Panc1 (cell line): ENCODE results near the gene TMEM238L. TPM values are rescaled to one million over a fixed set of nuclear protein-coding genes. Genes with fewer than 3 reads are reported as not detected.

Source experiments
- ATAC-seq: fragments of 200-7000 bp; cut with Tn5 transposase; 2 replicates; pipeline ENCODE4 v1.9.1; 2020; ENCODE audit warnings: mild to moderate bottlenecking, moderate library complexity
- BruUV-seq: library from RNA; stranded (reverse); fragments of 400-500 nt; replicated peaks from 2 replicates; lab custom pipeline; 2021; lab: Mats Ljungman, UMichigan
- CTCF ChIA-PET: fragments of 300-600 bp; sonication (Branson Sonifier 250); formaldehyde crosslinking; loops from one replicate; lab custom pipeline; 2022; ENCODE audit warnings: antibody characterized with exemption; lab: Charles Lee
- POLR2A ChIA-PET: fragments of 300-600 bp; sonication (Branson Sonifier 250); formaldehyde crosslinking; loops from one replicate; lab custom pipeline; 2022; ENCODE audit warnings: antibody characterized with exemption; lab: Charles Lee
- DNase-seq: peaks from one replicate; pipeline ENCODE4 v3.0.0-alpha.2; 2010; ENCODE audit warnings: low read depth, low spot score
- H3K27ac ChIP-seq: 2 replicates; pipeline ENCODE4 v1.5.1; 2011; ENCODE audit warnings: mild to moderate bottlenecking, low read length, inconsistent platforms
- H3K27me3 ChIP-seq: fragments of 200-500 bp; sonication (Bioruptor generic); 2 replicates; pipeline ENCODE4 v1.6.0; 2014; ENCODE audit warnings: low read length, inconsistent platforms; ENCODE audit not compliant: control insufficient read depth, insufficient read depth
- H3K36me3 ChIP-seq: fragments of 200-500 bp; sonication (Bioruptor generic); 2 replicates; pipeline ENCODE4 v1.5.1; 2014; ENCODE audit warnings: inconsistent platforms, mild to moderate bottlenecking, low read length, moderate library complexity; ENCODE audit not compliant: control insufficient read depth, insufficient read depth
- H3K4me1 ChIP-seq: 2 replicates; pipeline ENCODE4 v1.5.1; 2011; ENCODE audit warnings: inconsistent platforms, mild to moderate bottlenecking, low read length, moderate library complexity; ENCODE audit not compliant: control insufficient read depth, insufficient read depth
- H3K4me3 ChIP-seq, 2 experiments: 2 replicates each; pipeline ENCODE4 v1.5.1; 2011 to 2012; ENCODE audit warnings: low read depth in 2 of 2, low read length in 2 of 2, mild to moderate bottlenecking in 2 of 2, inconsistent platforms in 1 of 2, moderate library complexity in 1 of 2
- H3K9me3 ChIP-seq: fragments of 200-500 bp; sonication (Bioruptor generic); 2 replicates; pipeline ENCODE4 v1.5.1; 2014; ENCODE audit warnings: low read depth, mild to moderate bottlenecking, inconsistent platforms, low read length, moderate library complexity; ENCODE audit not compliant: control insufficient read depth, insufficient read depth
- POLR2AphosphoS5 ChIP-seq: IDR thresholded peaks from 2 replicates; pipeline ENCODE4 v1.6.1; 2012; ENCODE audit warnings: mild to moderate bottlenecking, low read depth, low read length, moderate library complexity
- REST ChIP-seq, 2 experiments: IDR thresholded peaks; 2 replicates each; pipeline ENCODE4 v1.6.1; 2011 to 2012; ENCODE audit warnings: low read depth in 2 of 2, control low read depth in 1 of 2, low read length in 1 of 2, mild to moderate bottlenecking in 1 of 2, moderate library complexity in 1 of 2; ENCODE audit not compliant: insufficient read depth in 1 of 2
- SIN3A ChIP-seq: IDR thresholded peaks from 2 replicates; pipeline ENCODE4 v1.6.1; 2012; ENCODE audit warnings: low read depth, mild to moderate bottlenecking, low read length, moderate library complexity, borderline replicate concordance; ENCODE audit not compliant: insufficient read depth
- TCF7L2 ChIP-seq: IDR thresholded peaks from 2 replicates; pipeline ENCODE4 v1.6.1; 2011; ENCODE audit warnings: mild to moderate bottlenecking, low read depth, low read length, inconsistent platforms
- in situ Hi-C: cut with HindIII; loops from 2 replicates; pipeline ENCODE4 v1.10.0; 2016; ENCODE audit warnings: low sequenced_read_pairs, low pct_unique_long_range_greater_than_20kb
- intact Hi-C: fragments of 100-400 bp; cut with micrococcal nuclease; formaldehyde crosslinking; loops from one replicate; pipeline ENCODE4 v1.10.0; 2022; ENCODE audit not compliant: unreplicated experiment
- total RNA-seq: library from RNA; stranded (reverse); gene quantifications from one replicate; pipeline ENCODE4 v1.2.1, GENCODE V29; 2021; ENCODE audit not compliant: unreplicated experiment
- TF ChIP-seq, protein P1 (sequence below): fragments of 450-650 bp; IDR thresholded peaks from 2 replicates; pipeline ENCODE4 v1.5.1; 2017; ENCODE audit warnings: mild to moderate bottlenecking

TMEM238L gene
- total RNA-seq, 1 experiment from 2014 or later = not detected

- CTCF ChIA-PET = no interaction called here
- intact Hi-C loops (no loop called here), in situ Hi-C loops (no loop called here)
Measured at GRCh38 chr17:10745231-10745630, 58.7 kb downstream of the TMEM238L start.

More at GRCh38 chr17:10745231-10745630, 58.7 kb downstream of the TMEM238L start:
- ATAC-seq (no peak), DNase-seq (no peak)
- POLR2A ChIA-PET = no interaction called here
- Histone ChIP-seq H3K9me3 (no peaks in the 10 kb centered on the region), H3K27me3 (no peaks in the 10 kb centered on the region), H3K27ac (no peak overlapping the region), H3K4me3 (no peak overlapping the region), H3K36me3 (no peaks in the 10 kb centered on the region), H3K4me1 (no peaks in the 10 kb centered on the region)
- no peak for TF ChIP-seq POLR2AphosphoS5
- no peak for TF ChIP-seq TCF7L2
- TF ChIP-seq SIN3A = no peak
- no peak for TF ChIP-seq REST (IDR thresholded peaks at IDR 0.05; ENCODE audit: insufficient read depth in 1 of 2, low read depth in 2 of 2, low read length in 1 of 2)
- TF ChIP-seq, protein P1, sequence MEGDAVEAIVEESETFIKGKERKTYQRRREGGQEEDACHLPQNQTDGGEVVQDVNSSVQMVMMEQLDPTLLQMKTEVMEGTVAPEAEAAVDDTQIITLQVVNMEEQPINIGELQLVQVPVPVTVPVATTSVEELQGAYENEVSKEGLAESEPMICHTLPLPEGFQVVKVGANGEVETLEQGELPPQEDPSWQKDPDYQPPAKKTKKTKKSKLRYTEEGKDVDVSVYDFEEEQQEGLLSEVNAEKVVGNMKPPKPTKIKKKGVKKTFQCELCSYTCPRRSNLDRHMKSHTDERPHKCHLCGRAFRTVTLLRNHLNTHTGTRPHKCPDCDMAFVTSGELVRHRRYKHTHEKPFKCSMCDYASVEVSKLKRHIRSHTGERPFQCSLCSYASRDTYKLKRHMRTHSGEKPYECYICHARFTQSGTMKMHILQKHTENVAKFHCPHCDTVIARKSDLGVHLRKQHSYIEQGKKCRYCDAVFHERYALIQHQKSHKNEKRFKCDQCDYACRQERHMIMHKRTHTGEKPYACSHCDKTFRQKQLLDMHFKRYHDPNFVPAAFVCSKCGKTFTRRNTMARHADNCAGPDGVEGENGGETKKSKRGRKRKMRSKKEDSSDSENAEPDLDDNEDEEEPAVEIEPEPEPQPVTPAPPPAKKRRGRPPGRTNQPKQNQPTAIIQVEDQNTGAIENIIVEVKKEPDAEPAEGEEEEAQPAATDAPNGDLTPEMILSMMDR = no peak
- BruUV-seq = no TSS peak

Other genes starting within 250 kb of the TMEM238L start
- 1.6 TPM for gene MYH3, start 146.8 kb downstream of the TMEM238L start, total RNA-seq
- gene SCO1, start 106.6 kb downstream of the TMEM238L start, total RNA-seq = 28.0 TPM
- gene ADPRM, start 106.5 kb downstream of the TMEM238L start, total RNA-seq = 2.4 TPM
- 9.3 TPM for gene TMEM220, start 74.1 kb downstream of the TMEM238L start, total RNA-seq
- not detected for gene PIRT, start 34.0 kb upstream of the TMEM238L start, total RNA-seq